H9 (cell line): Measurements from ENCODE around the gene FUT4. TPM values are rescaled to one million over a fixed set of nuclear protein-coding genes. Genes with fewer than 3 reads are reported as not detected.

Source experiments
- DNase-seq: peaks from one replicate; pipeline ENCODE4 v3.0.0-alpha.2; 2017
- H2AFZ ChIP-seq: one replicate; pipeline ENCODE4 v1.6.1; 2013; ENCODE audit warnings: mild to moderate bottlenecking, low read length, control low read depth, moderate library complexity
- H2AK5ac ChIP-seq: 2 replicates; pipeline ENCODE4 v1.6.1; 2013; ENCODE audit warnings: low read length, control low read depth, mixed read lengths; ENCODE audit not compliant: insufficient read length
- H2BK120ac ChIP-seq: one replicate; pipeline ENCODE4 v1.6.1; 2013; ENCODE audit warnings: low read depth, mild to moderate bottlenecking, low read length, control low read depth, inconsistent platforms; ENCODE audit not compliant: poor library complexity, severe bottlenecking
- H2BK12ac ChIP-seq: 2 replicates; pipeline ENCODE4 v1.6.1; 2013; ENCODE audit warnings: low read length, control low read depth, mixed read lengths, low read depth; ENCODE audit not compliant: insufficient read length
- H2BK15ac ChIP-seq: 2 replicates; pipeline ENCODE4 v1.6.1; 2013; ENCODE audit warnings: low read depth, low read length, control low read depth
- H2BK20ac ChIP-seq: one replicate; pipeline ENCODE4 v1.6.1; 2013; ENCODE audit warnings: low read depth, mild to moderate bottlenecking, low read length, control low read depth, inconsistent platforms; ENCODE audit not compliant: poor library complexity, severe bottlenecking
- H2BK5ac ChIP-seq: 2 replicates; pipeline ENCODE4 v1.6.1; 2013; ENCODE audit warnings: low read length, control low read depth, mixed read lengths; ENCODE audit not compliant: insufficient read length
- H3K14ac ChIP-seq: 2 replicates; pipeline ENCODE4 v1.6.1; 2013; ENCODE audit warnings: low read length, control low read depth; ENCODE audit not compliant: insufficient read depth
- H3K18ac ChIP-seq: 2 replicates; pipeline ENCODE4 v1.6.1; 2013; ENCODE audit warnings: low read depth, mild to moderate bottlenecking, mixed read lengths, low read length, control low read depth; ENCODE audit not compliant: insufficient read length
- H3K23ac ChIP-seq: 2 replicates; pipeline ENCODE4 v1.6.1; 2013; ENCODE audit warnings: low read length, control low read depth, mixed read lengths, low read depth; ENCODE audit not compliant: insufficient read length
- H3K23me2 ChIP-seq: 2 replicates; pipeline ENCODE4 v1.6.1; 2013; ENCODE audit warnings: low read depth, mild to moderate bottlenecking, mixed read lengths, low read length, control low read depth; ENCODE audit not compliant: insufficient read length, poor library complexity, severe bottlenecking
- H3K27ac ChIP-seq: 2 replicates; pipeline ENCODE4 v1.5.1; 2013; ENCODE audit warnings: low read length, control low read depth, mixed read lengths, low read depth; ENCODE audit not compliant: insufficient read length
- H3K27me3 ChIP-seq: 2 replicates; pipeline ENCODE4 v1.6.1; 2013; ENCODE audit warnings: low read length, control low read depth, inconsistent platforms; ENCODE audit not compliant: insufficient read depth
- H3K4ac ChIP-seq: 2 replicates; pipeline ENCODE4 v1.6.1; 2013; ENCODE audit warnings: low read depth, mild to moderate bottlenecking, control low read depth, inconsistent platforms, low read length, moderate library complexity
- H3K4me1 ChIP-seq: 2 replicates; pipeline ENCODE4 v1.6.1; 2013; ENCODE audit warnings: low read length, control low read depth, inconsistent platforms; ENCODE audit not compliant: insufficient read depth
- H3K4me2 ChIP-seq: 2 replicates; pipeline ENCODE4 v1.6.1; 2013; ENCODE audit warnings: low read length, control low read depth, mixed read lengths; ENCODE audit not compliant: insufficient read length, insufficient read depth
- H3K56ac ChIP-seq: 2 replicates; pipeline ENCODE4 v1.6.1; 2013; ENCODE audit warnings: low read depth, mild to moderate bottlenecking, mixed read lengths, low read length, control low read depth; ENCODE audit not compliant: insufficient read length
- H3K79me1 ChIP-seq: 2 replicates; pipeline ENCODE4 v1.6.1; 2013; ENCODE audit warnings: low read depth, mild to moderate bottlenecking, moderate library complexity, low read length, control low read depth, inconsistent platforms; ENCODE audit not compliant: insufficient read depth, poor library complexity, severe bottlenecking
- H3K79me2 ChIP-seq: 2 replicates; pipeline ENCODE4 v1.6.1; 2013; ENCODE audit warnings: low read length, control low read depth, inconsistent platforms; ENCODE audit not compliant: insufficient read depth
- H3K9ac ChIP-seq: 2 replicates; pipeline ENCODE4 v1.6.1; 2013; ENCODE audit warnings: low read length, control low read depth, mixed read lengths; ENCODE audit not compliant: insufficient read length; ENCODE audit errors: extremely low read depth
- H3K9me3 ChIP-seq: one replicate; pipeline ENCODE4 v1.6.1; 2013; ENCODE audit warnings: low read depth, low read length, inconsistent platforms; ENCODE audit not compliant: control insufficient read depth
- H3T11ph ChIP-seq: one replicate; pipeline ENCODE4 v1.6.1; 2013; ENCODE audit warnings: mild to moderate bottlenecking, low read length, control low read depth, inconsistent platforms
- H4K20me1 ChIP-seq: one replicate; pipeline ENCODE4 v1.6.1; 2013; ENCODE audit not compliant: control insufficient read depth, insufficient read length, insufficient read depth
- H4K5ac ChIP-seq: 2 replicates; pipeline ENCODE4 v1.6.1; 2013; ENCODE audit warnings: low read depth, mild to moderate bottlenecking, mixed read lengths, low read length, control low read depth; ENCODE audit not compliant: insufficient read length
- H4K8ac ChIP-seq: replicated peaks from 2 replicates; pipeline ENCODE4 v1.6.1; 2013; ENCODE audit warnings: low read length, control low read depth, mixed read lengths, low read depth; ENCODE audit not compliant: insufficient read length
- H4K91ac ChIP-seq: 2 replicates; pipeline ENCODE4 v1.6.1; 2013; ENCODE audit warnings: low read depth, mild to moderate bottlenecking, moderate library complexity, mixed read lengths, low read length, control low read depth; ENCODE audit not compliant: insufficient read length
- H3K27ac Mint-ChIP-seq, 3 experiments: 2 replicates in 2 of 3; 3 replicates in 1 of 3; pipeline ENCODE4 v1.8.0; 2020 to 2021; ENCODE audit warnings: mixed read lengths in 3 of 3, mild to moderate bottlenecking in 1 of 3, moderate library complexity in 1 of 3
- H3K27me3 Mint-ChIP-seq: 2 replicates; pipeline ENCODE4 v1.8.0; 2021; ENCODE audit warnings: low read depth, mild to moderate bottlenecking, moderate library complexity, mixed read lengths
- H3K36me3 Mint-ChIP-seq, 3 experiments: 2 replicates in 2 of 3; 3 replicates in 1 of 3; pipeline ENCODE4 v1.8.0; 2020 to 2021; ENCODE audit warnings: low read depth in 3 of 3, mixed read lengths in 3 of 3; ENCODE audit not compliant: insufficient read depth in 1 of 3
- H3K4me1 Mint-ChIP-seq, 2 experiments: 2 replicates each; pipeline ENCODE4 v1.8.0; 2020; ENCODE audit warnings: mixed read lengths in 2 of 2
- H3K4me3 Mint-ChIP-seq, 2 experiments: 2 replicates in 1 of 2; 3 replicates in 1 of 2; pipeline ENCODE4 v1.8.0; 2020 to 2021; ENCODE audit warnings: mild to moderate bottlenecking in 2 of 2, mixed read lengths in 2 of 2, moderate library complexity in 1 of 2
- H3K9me3 Mint-ChIP-seq, 2 experiments: 2 replicates in 1 of 2; 3 replicates in 1 of 2; pipeline ENCODE4 v1.8.0; 2020; ENCODE audit warnings: mild to moderate bottlenecking in 2 of 2, mixed read lengths in 2 of 2, moderate library complexity in 1 of 2
- CTCF ChIP-seq: fragments of 200-600 bp; sonication (generic); conservative IDR thresholded peaks from 3 replicates; pipeline ENCODE4 v1.8.0; 2021; ENCODE audit warnings: antibody characterized with exemption, mild to moderate bottlenecking
- WGBS: extraction: QIAGEN DNeasy Blood & Tissue Kit; methylation state at CpG from one replicate; pipeline ENCODE4 v1.1.7; 2013; ENCODE audit warnings: missing lambda C conversion rate, low lambda C conversion rate, mixed read lengths; ENCODE audit not compliant: insufficient read length; ENCODE audit errors: extremely low coverage; 5-methylcytosine and 5-hydroxymethylcytosine counted together
- total RNA-seq: library from RNA; stranded (reverse); gene quantifications from 2 replicates; pipeline ENCODE4 v1.2.1, GENCODE V29; 2021

Gene FUT4
- total RNA-seq, 1 experiment from 2014 or later = 5.3 TPM

- Histone ChIP-seq H4K8ac (no peak overlapping the region), H3K18ac (no peak overlapping the region), H2BK5ac (no peak overlapping the region), H3K4me2 (no peak overlapping the region), H3K4me1 (no peaks in the 10 kb centered on the region), H3K23me2 (no peaks in the 10 kb centered on the region), H2BK15ac (no peak overlapping the region), H3K79me2 (no peaks in the 10 kb centered on the region), H2AK5ac (no peak overlapping the region), H3K9ac (no peak overlapping the region), H3K27ac (no peak overlapping the region), H3K23ac (no peak overlapping the region), H3K14ac (no peak overlapping the region), H3K27me3 (no peaks in the 10 kb centered on the region), H2BK20ac (no peak overlapping the region), H4K91ac (no peak overlapping the region), H3T11ph (no peak overlapping the region), H2AFZ (no peak overlapping the region), H2BK12ac (no peak overlapping the region), H3K9me3 (no peaks in the 10 kb centered on the region), H4K20me1 (no peaks in the 10 kb centered on the region), H3K56ac (no peak overlapping the region), H4K5ac (no peak overlapping the region), H3K4ac (no peak overlapping the region), H2BK120ac (no peak overlapping the region), H3K79me1 (no peaks in the 10 kb centered on the region)
- no peaks in the 10 kb centered on the region for H3K9me3 Mint-ChIP-seq
- H3K4me1 Mint-ChIP-seq = peaks cover 0 to 3% of the 10 kb centered on the region in 2 experiments; a peak in 2 of 4 replicates
- H3K36me3 Mint-ChIP-seq = no peaks in the 10 kb centered on the region
- TF ChIP-seq CTCF = peak; percentile 71
- no CpG with 5 or more reads among the region's 5 CpGs for WGBS
- peaks cover 12% of the 10 kb centered on the region for H3K27me3 Mint-ChIP-seq
- DNase-seq = peak; percentile 30
- no peak overlapping the region for H3K27ac Mint-ChIP-seq
- no peak overlapping the region for H3K4me3 Mint-ChIP-seq
Measured at GRCh38 chr11:94521684-94522083, 22.0 kb upstream of the FUT4 start.
